ENCODE data around the gene MBD6.
"Not testable (repeated sequence)": the region's sequence is repeated elsewhere in the genome, so short reads cannot be mapped to it uniquely, and the experiment has no call there.

Gene MBD6

DNA sequence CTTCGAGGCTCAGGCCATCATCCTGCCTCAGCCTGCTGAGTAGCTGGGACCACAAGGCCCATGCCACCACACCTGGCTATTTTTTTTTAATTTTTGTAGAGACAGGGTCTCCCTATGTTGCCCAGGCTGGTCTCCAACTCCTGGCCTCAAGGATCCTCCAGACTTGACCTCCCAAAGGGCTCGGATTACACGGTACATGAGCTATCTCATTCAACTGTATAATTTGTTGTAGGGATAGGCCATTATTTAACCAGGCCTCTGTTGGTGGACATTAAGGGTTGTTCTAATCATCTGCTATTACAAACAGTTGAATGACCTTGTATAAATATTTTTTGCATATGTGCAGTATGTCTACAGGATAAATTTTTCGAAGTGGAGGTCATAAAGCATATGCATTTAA lies 36.2 kb downstream of the MBD6 start:
- Histone ChIP-seq H3K27ac (no peak overlapping the region), H3K27me3 (ENCODE audit: insufficient read depth, low read depth, severe bottlenecking) (no peaks in the 10 kb centered on the region), H3K36me3 (peaks cover 2% of the 10 kb centered on the region), H3K4me3 (ENCODE audit: low read depth, low read length) (no peak overlapping the region), H3K9me3 (ENCODE audit: severe bottlenecking) (no peaks in the 10 kb centered on the region)
- TF ChIP-seq, protein P1, sequence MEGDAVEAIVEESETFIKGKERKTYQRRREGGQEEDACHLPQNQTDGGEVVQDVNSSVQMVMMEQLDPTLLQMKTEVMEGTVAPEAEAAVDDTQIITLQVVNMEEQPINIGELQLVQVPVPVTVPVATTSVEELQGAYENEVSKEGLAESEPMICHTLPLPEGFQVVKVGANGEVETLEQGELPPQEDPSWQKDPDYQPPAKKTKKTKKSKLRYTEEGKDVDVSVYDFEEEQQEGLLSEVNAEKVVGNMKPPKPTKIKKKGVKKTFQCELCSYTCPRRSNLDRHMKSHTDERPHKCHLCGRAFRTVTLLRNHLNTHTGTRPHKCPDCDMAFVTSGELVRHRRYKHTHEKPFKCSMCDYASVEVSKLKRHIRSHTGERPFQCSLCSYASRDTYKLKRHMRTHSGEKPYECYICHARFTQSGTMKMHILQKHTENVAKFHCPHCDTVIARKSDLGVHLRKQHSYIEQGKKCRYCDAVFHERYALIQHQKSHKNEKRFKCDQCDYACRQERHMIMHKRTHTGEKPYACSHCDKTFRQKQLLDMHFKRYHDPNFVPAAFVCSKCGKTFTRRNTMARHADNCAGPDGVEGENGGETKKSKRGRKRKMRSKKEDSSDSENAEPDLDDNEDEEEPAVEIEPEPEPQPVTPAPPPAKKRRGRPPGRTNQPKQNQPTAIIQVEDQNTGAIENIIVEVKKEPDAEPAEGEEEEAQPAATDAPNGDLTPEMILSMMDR (IDR thresholded peaks at IDR 0.05; ENCODE audit: low read depth, low read length) = no peak
- DNase-seq = no peak

DNA sequence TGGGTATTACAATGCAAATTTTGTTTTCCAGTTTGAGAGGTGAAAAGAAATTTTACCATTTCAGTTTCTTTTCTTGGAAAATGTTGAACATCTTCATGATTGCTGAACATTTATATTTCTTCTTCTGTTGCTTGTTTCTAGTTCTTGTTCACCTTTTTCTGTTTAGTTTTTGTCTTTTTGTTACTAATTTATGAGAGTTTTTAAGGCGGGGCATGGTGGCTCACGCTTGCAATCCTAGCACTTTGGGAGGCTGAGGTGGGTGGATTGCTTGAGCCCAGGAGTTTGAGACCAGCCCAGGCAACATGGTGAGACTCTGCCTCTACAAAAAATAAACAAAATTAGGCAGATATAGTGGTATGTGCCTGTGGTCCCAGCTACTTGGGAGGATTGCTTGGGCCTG lies 37.9 kb downstream of the MBD6 start:
- peaks cover 13% of the 10 kb centered on the region for H3K36me3 ChIP-seq
- H3K27me3 ChIP-seq (ENCODE audit: insufficient read depth, low read depth, severe bottlenecking) = no peaks in the 10 kb centered on the region
- H3K27ac ChIP-seq = no peak overlapping the region
- no peak overlapping the region for H3K4me3 ChIP-seq (ENCODE audit: low read depth, low read length)
- no peak for DNase-seq
- TF ChIP-seq, protein P1 (IDR thresholded peaks at IDR 0.05; ENCODE audit: low read depth, low read length) = no peak
- H3K9me3 ChIP-seq (ENCODE audit: severe bottlenecking) = no peaks in the 10 kb centered on the region

DNA sequence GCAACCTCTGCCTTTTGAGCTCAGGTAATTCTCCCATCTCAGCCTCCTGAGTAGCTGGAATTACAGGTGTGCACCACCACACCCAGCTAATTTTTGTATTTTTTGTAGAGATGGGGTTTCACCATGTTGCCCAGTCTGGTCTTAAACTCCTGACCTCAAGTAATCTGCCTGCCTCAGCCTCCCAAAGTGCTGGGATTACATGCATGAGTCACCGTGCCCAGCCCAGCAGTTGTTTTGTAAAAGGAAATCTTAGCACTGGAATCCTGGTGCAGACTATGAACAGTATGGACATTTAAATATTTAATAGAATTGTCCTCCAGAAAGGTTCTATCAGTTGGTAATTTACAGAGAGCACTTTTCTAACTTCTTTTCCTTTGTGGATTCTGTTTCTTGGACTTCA lies 38.5 kb downstream of the MBD6 start:
- not testable (repeated sequence) for H3K27ac ChIP-seq; H3K27me3 ChIP-seq (ENCODE audit: insufficient read depth, low read depth, severe bottlenecking); H3K4me3 ChIP-seq (ENCODE audit: low read depth, low read length); H3K9me3 ChIP-seq (ENCODE audit: severe bottlenecking)
- H3K36me3 ChIP-seq = peaks cover 13% of the 10 kb centered on the region
- DNase-seq = peak; percentile 32

DNA sequence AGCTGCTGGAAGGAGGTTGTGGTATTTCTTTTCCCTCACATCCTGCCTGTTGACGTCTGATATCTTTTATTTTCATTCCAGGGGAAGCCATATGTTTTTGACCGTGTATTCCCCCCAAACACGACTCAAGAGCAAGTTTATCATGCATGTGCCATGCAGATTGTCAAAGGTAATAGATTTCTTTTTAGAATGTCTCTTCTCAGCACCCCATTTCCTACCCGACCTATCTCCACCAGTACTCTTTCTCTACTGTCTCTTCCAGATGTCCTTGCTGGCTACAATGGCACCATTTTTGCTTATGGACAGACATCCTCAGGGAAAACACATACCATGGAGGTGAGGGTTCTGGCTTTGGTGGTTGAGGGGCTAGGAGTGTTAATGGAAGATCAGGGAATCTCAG lies 40.7 kb downstream of the MBD6 start:
- no peak overlapping the region for H3K4me3 ChIP-seq (ENCODE audit: low read depth, low read length)
- H3K27ac ChIP-seq = no peak overlapping the region
- H3K9me3 ChIP-seq (ENCODE audit: severe bottlenecking) = no peaks in the 10 kb centered on the region
- TF ChIP-seq, protein P1 (IDR thresholded peaks at IDR 0.05; ENCODE audit: low read depth, low read length) = no peak
- peaks cover 20% of the 10 kb centered on the region for H3K36me3 ChIP-seq
- no peaks in the 10 kb centered on the region for H3K27me3 ChIP-seq (ENCODE audit: insufficient read depth, low read depth, severe bottlenecking)
- DNase-seq = no peak

DNA sequence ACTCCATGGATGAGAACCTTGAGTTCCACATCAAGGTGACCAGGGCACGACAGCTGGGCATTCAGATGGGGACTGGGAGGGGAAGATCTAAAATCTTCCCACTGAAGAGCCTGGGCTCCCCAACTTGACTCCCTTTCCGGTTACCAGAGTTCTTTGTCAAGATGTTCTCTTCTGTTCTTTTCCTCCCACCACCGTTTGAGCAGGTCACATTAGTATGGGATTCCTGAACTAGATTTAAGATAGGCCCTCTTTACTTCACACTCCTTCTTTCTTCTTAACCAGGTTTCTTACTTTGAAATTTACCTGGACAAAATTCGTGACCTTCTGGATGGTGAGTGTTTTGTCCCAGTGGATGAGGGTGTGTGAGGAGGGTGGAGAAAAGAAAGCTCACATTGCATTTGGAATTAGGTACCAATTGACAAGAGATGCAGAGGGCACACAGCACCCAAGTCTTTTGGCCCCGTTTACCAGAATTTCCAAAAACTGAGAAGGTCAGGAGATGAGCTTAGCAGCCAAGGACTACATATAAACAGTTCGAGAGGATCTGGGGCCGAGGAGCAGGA lies 41.6 kb downstream of the MBD6 start:
- no peak overlapping the region for H3K4me3 ChIP-seq (ENCODE audit: low read depth, low read length)
- TF ChIP-seq, protein P1 (IDR thresholded peaks at IDR 0.05; ENCODE audit: low read depth, low read length) = no peak
- no peak for DNase-seq
- H3K27me3 ChIP-seq (ENCODE audit: insufficient read depth, low read depth, severe bottlenecking) = no peaks in the 10 kb centered on the region
- H3K36me3 ChIP-seq = peaks cover 29% of the 10 kb centered on the region
- H3K9me3 ChIP-seq (ENCODE audit: severe bottlenecking) = no peaks in the 10 kb centered on the region
- H3K27ac ChIP-seq = no peak overlapping the region

DNA sequence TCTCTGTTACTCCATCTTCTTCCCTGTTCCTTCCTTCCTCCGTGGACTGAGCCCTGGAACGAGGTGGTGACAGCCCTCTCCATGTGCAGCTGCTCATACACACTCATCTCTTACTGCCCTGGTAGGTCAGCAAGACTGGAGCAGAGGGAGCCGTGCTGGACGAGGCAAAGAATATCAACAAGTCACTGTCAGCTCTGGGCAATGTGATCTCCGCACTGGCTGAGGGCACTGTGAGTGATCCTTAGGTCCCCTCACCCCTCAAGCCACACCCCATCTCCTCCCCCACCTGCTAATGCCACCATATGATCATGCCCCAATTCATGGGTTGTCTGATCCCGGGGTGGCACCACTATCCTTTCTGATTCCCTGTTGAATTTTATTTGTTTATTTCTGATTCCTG lies 46.2 kb downstream of the MBD6 start:
- TF ChIP-seq, protein P1 (IDR thresholded peaks at IDR 0.05; ENCODE audit: low read depth, low read length) = no peak
- no peak for DNase-seq
- no peaks in the 10 kb centered on the region for H3K27me3 ChIP-seq (ENCODE audit: insufficient read depth, low read depth, severe bottlenecking)

More for the DNA sequence above, 46.2 kb downstream of the MBD6 start:
- Histone ChIP-seq H3K9me3 (ENCODE audit: severe bottlenecking) (no peaks in the 10 kb centered on the region), H3K4me3 (ENCODE audit: low read depth, low read length) (no peak overlapping the region), H3K27ac (no peak overlapping the region), H3K36me3 (peaks cover 53% of the 10 kb centered on the region)
